Measurements from ENCODE around the gene SARS1. TPM values are rescaled to one million over a fixed set of nuclear protein-coding genes. Genes with fewer than 3 reads are reported as not detected.
A peak's percentile ranks its signal among the peaks of the same experiment; 100 is the strongest.

The SARS1 gene
- total RNA-seq, 1 experiment from 2014 or later = 154 TPM

DNA sequence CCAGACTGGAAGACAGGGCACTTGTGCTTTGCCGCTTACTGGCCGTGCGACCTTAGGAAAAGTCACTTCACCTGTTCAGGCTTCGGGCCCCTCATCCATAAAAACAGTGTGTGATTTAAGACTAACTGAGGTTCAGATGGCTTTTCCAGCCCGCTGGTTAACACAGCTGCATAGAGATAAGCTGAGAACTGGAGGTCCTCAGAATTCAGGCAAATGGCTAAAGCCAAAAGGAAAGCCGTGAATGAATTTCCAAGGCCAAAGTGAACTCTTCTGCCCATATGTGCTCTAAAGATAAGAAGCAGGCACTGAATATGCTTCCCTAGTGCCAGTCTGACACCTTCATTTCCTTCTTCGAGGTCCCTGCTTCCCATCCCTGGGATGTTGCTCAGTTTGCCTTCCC is 23.5 kb upstream of the SARS1 start:
- DNase-seq (ENCODE audit: low read depth) = no peak
- in situ Hi-C loops (cut with HindIII; ENCODE audit: low pct_unique_long_range_greater_than_20kb, low sequenced_read_pairs) = no loop called here

DNA sequence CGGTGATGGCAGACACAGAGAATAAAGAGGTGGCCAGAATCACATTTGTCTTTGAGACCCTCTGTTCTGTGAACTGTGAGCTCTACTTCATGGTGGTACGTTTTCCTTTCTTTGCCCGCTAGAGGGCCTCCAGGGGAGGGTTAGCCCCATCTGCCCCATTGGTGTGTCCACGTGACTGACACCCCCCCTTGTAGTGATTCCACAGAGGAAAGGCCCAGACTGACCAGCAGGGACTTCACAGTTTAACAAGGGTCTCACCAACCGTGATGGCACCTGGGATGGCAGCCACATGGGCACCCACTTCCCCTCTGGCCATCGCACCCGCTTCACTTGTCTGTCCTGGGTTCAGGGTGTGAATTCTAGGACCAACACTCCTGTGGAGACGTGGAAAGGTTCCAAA is 22.3 kb upstream of the SARS1 start:
- DNase-seq (ENCODE audit: low read depth) = no peak
- in situ Hi-C loops (cut with HindIII; ENCODE audit: low pct_unique_long_range_greater_than_20kb, low sequenced_read_pairs) = no loop called here

DNA sequence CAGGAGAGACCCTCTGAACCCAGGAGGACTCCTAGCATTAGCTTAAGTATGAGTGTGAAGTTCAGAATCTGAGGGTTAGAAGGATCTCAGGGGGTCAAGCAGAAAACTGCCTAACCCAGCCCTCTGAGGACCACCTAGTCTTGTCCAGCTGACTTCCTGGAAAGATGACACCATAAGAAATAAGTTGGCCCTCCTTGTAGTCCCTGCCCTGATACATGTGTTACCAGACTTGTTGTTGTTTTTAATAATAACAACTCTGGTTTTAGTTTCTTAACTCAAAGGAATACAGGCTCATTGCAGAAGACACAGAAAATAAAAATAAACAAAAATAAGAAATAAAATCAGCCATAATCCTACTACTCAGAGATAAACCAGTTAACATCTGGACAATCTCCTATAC is 21.8 kb upstream of the SARS1 start:
- in situ Hi-C loops (cut with HindIII; ENCODE audit: low pct_unique_long_range_greater_than_20kb, low sequenced_read_pairs) = no loop called here
- no peak for DNase-seq (ENCODE audit: low read depth)

DNA sequence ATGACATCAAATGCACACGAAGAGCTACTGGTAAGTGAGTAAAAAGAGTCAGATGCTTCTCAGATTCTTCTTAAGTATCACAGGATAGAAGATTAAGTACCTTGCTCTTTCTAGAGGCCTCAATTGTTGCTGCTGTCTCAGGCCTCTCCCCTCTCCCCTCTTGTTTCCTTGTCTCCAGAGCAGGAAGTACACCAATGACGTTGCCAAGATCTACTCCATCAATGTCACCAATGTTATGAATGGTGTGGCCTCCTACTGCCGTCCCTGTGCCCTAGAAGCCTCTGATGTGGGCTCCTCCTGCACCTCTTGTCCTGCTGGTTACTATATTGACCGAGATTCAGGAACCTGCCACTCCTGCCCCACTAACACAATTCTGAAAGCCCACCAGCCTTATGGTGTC is 21.3 kb upstream of the SARS1 start:
- DNase-seq (ENCODE audit: low read depth) = no peak
- in situ Hi-C loops (cut with HindIII; ENCODE audit: low pct_unique_long_range_greater_than_20kb, low sequenced_read_pairs) = no loop called here

DNA sequence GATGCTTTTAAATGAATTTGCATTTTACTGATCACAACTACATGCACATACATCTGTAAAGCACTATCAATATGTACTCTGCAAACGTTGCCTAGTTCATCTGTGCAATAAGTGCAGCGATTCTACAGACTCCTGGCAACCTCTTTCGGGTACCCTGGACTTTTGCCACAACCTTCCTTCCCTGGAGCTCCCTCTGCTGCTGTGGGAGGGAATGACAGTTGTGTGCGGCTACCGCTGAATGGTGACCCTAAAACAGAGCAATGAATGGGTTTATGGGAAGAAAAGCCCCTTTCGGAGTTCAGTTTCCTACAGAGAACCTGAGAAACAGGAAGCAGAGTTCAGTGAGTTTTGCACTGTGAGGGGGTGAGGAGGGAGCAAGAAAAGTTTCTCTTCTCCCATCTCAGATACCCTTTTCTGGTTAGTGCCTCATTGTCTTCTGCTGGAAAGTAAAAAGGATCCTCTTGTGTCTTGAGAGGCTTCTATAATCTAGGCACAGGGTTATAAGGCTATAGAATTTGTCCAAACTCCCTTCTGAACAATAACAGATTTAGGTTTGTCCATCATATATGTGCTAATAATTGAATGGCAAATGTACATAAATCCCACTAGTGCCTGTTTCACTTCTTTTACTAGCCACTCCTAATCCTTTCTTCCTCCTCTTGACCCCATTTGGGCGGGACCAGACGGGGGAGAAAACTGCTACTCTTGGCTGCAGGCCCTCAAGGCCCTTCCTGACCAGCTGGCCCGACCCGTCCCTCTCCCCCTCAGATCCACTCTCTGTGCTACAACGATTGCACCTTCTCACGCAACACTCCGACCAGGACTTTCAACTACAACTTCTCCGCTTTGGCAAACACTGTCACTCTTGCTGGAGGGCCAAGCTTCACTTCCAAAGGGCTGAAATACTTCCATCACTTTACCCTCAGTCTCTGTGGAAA is 19.8 kb upstream of the SARS1 start:
- no peak for DNase-seq (ENCODE audit: low read depth)
- in situ Hi-C loops (cut with HindIII; ENCODE audit: low pct_unique_long_range_greater_than_20kb, low sequenced_read_pairs) = no loop called here

DNA sequence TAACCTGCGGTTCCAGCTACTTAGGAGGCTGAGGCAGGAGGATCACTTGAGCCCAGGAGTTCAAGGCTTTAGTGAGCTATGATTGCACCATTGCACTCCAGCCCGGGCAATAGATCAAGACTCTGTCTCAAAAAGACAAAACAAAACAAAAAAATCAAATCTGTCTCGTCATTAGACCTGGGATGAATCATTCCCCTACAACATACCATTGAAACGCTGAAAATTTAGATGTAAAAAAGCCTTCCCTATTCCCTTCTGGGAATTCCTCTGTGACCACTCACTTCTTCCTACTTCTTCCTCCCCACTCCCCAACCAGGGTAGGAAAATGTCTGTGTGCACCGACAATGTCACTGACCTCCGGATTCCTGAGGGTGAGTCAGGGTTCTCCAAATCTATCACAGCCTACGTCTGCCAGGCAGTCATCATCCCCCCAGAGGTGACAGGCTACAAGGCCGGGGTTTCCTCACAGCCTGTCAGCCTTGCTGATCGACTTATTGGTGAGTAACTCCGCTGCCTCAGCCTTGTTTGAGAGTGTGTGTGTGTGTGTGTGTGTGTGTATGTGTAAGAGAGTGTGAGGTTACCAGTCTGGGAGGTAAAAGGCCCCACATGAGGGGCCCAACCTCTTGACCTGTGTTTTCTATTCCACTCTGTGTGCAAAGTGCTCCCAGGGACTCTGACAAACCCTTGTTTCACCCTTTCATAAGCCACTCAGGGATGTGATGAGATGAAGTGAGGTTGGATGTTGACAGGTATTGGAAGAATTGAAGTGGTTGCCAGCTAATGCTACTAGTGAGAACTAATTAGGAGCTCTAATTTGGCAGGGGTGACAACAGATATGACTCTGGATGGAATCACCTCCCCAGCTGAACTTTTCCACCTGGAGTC is 16.3 kb upstream of the SARS1 start:
- in situ Hi-C loops (cut with HindIII; ENCODE audit: low pct_unique_long_range_greater_than_20kb, low sequenced_read_pairs) = no loop called here
- peak; percentile 94 for DNase-seq (ENCODE audit: low read depth)

DNA sequence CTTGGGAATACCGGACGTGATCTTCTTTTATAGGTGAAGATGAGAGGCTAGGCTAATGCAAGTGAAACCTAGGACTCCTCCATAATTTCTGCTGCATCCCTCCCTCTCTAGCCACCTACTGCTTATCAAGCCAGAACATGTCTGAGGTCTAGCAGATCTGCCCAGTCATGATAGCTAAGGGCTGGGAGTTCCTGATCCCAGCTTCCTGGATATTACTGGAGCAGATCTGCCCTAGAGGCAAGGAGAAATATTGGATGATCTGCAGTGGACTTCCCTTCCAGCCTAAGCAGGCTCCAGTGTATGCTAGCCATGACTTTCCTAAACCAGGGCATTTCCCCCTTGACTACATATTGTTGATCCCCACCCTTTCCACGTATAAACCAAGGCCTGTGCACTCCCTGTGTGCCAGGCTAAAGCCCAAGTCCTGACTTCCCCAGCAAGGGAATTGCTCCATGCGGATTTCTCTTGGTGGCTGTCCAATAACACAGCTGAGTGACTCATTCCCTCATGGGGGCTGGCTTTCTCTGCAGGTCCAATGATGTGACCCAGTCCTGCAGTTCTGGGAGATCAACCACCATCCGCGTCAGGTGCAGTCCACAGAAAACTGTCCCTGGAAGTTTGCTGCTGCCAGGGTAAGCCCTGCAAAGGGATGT is 15.5 kb upstream of the SARS1 start:
- DNase-seq (ENCODE audit: low read depth) = peak; percentile 79
- in situ Hi-C loops (cut with HindIII; ENCODE audit: low pct_unique_long_range_greater_than_20kb, low sequenced_read_pairs) = no loop called here

DNA sequence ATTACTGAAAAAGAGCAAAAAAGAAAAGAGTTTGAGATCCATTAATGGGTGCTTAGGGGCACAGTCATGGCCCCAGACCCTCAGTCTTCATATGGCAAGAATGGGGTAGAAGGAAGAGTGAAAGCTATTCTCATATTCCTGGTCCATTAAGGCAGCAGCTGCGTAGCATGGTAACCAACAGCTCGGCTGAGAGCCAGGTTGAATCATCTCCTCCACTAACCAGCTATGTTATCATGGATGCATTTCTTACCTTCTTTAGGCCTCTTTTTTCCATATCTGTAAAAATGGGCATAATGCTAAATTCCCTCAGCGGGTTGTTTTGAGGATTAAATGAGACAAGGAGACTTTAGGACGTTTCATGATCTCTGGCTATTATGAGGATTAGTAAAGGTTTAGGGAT is 15.0 kb upstream of the SARS1 start:
- in situ Hi-C loops (cut with HindIII; ENCODE audit: low pct_unique_long_range_greater_than_20kb, low sequenced_read_pairs) = no loop called here
- no peak for DNase-seq (ENCODE audit: low read depth)

DNA sequence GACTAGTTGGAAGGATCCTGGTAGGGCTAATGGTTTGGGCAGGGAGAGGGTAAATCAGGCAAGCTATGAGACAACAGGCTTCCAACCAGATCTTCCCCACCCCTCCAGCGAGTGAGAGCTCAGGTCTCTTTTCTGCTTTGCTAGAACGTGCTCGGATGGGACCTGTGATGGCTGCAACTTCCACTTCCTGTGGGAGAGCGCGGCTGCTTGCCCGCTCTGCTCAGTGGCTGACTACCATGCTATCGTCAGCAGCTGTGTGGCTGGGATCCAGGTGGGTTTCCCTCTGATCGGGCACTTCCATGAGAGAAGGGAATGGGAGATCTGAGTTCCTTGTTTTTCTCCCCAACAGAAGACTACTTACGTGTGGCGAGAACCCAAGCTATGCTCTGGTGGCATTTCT is 14.0 kb upstream of the SARS1 start:
- no peak for DNase-seq (ENCODE audit: low read depth)
- in situ Hi-C loops (cut with HindIII; ENCODE audit: low pct_unique_long_range_greater_than_20kb, low sequenced_read_pairs) = no loop called here

DNA sequence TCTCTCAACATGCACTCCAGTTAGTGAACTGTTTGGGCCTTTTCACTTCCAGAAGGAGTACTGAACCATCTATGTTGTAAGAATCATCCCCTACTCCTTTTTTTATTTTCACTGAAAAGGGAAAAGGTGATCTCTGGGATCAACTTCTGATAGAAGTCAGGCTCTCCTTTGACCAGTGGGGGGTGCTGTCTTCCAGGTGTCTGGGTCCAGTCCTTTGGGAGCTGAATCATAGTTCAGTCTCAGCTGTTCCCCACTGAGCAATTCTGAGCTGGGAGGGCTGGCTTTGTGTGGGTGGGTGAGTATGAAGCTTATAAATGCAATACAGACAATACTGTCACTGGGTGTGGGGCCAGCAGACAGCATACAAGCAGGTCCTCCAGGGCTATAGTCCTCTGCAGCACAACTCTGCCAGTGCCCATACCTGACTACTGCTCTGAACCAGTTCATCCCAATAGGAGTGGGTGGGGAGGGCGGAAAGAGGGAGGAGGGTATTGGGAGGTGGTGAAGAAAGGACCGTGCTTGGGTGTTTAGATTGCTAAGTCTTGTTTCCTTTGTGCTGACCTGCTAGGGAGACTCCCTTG is 12.5 kb upstream of the SARS1 start:
- in situ Hi-C loops (cut with HindIII; ENCODE audit: low pct_unique_long_range_greater_than_20kb, low sequenced_read_pairs) = no loop called here
- DNase-seq (ENCODE audit: low read depth) = peak; percentile 43

DNA sequence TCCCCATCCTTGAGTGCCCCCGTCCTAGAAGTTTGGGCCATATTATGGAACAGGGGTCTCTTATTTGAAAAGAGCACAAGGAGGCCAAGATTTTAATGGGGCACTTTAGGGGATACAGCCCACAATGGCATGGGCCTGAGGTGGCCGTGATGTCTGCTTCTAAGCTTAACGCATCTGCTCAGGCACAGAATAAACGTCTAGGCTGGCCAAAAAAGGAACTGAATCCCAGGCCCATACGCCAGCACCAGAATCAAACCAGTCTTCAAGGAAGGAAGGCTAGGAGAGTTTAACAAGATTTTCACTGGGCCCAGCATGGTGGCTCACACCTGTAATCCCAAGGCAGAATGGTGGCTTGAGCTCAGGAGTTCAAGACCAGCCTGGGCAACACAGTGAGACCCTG is 9.2 kb upstream of the SARS1 start:
- in situ Hi-C loops (cut with HindIII; ENCODE audit: low pct_unique_long_range_greater_than_20kb, low sequenced_read_pairs) = no loop called here
- no peak for DNase-seq (ENCODE audit: low read depth)

DNA sequence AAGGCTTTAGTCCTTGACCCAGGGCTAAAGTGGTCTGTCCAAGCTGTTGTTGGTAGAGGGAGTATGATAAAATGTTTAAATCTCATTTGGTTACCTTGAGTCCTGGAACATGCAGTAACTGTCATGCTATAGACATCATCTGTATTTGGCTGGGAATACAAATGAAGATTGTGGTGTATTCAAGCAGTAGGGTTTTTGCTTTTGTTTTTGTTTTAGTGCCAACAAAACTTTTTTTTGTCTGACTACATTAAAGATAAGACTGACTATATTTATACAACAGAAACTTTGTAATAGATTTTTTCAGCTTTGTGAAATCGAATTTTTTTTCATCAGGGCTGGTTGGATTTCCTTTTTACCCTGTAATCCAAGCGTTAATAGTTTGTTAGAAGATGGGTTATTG is 7.4 kb upstream of the SARS1 start:
- no peak for DNase-seq (ENCODE audit: low read depth)
- in situ Hi-C loops (cut with HindIII; ENCODE audit: low pct_unique_long_range_greater_than_20kb, low sequenced_read_pairs) = no loop called here

DNA sequence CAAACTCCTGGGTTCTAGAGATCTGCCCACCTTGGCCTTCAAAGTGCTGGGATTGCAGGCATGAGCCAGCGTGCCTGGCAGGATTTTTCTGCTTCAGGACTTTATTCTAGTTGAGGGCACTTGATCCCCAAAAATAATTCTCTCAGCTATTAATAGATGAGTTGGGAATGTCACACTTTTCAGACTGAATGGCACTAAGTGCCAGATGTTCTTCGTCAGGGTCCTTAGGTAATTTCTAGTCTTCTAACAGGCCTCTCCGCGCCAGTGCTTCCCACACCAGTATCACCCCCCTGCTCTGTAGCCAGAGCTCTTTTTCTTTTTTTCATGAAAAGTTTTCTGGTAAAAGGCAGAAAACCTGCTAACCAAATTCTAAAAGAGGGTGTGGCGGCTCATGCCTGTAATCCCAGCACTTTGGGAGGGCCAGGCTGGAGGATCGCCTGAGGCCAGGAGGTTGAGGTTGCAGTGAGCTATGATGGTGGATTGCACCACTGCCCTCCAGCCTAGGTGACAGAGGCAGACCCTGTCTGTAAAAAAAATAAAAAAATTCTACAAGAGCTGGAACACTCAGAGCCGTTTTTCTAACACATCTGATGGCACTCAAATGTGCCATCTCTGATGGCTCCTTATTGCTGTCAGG is 6.1 kb upstream of the SARS1 start:
- in situ Hi-C loops (cut with HindIII; ENCODE audit: low pct_unique_long_range_greater_than_20kb, low sequenced_read_pairs) = no loop called here
- DNase-seq (ENCODE audit: low read depth) = no peak

DNA sequence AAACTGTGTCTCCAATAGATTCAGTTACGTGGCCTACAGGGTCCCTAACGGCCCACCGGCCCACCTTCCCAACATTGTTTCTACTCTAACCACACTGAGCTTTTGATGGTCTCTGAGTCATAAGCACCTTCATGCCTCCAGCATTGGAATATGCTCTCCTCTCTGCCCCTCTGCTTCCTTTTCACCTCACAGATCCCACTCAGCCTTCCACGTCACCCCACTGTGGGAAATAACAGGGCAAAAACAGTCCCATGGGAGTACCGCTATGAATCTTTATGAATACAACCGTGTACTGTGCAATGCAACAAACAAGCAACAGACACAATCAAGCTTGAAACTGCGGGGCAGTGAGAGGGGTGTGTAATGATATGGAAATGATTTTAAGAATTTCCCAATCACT is 5.3 kb upstream of the SARS1 start:
- in situ Hi-C loops (cut with HindIII; ENCODE audit: low pct_unique_long_range_greater_than_20kb, low sequenced_read_pairs) = no loop called here
- no peak for DNase-seq (ENCODE audit: low read depth)

DNA sequence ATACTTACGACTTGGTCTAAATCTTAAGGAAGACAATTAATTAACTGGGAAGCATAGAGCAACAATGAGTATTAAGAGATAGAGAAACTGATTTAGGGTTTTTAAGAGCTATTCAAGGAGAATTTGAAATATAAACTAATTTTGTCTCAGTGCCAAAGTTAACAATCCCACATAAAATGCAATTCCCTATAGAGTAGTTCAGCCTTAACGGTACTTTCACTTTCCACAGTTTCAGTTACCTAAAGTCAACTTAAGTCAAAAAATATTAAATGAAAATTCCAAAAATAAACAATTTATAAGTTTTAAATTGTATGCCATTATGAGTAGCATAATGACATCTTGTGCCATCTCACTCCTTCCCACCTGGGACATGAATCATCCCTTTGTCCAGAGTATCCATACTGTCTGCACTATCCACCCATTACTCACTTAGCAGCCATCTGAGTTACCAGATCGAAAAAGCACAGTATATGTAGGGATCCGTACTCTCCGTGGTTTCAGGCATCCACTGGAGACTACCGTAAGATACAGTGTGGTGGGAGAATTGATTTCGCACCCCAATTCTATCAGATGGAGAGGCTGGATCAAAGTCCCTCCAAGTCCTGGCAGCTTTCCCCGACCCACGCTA is 4.8 kb upstream of the SARS1 start:
- in situ Hi-C loops (cut with HindIII; ENCODE audit: low pct_unique_long_range_greater_than_20kb, low sequenced_read_pairs) = no loop called here
- no peak for DNase-seq (ENCODE audit: low read depth)

DNA sequence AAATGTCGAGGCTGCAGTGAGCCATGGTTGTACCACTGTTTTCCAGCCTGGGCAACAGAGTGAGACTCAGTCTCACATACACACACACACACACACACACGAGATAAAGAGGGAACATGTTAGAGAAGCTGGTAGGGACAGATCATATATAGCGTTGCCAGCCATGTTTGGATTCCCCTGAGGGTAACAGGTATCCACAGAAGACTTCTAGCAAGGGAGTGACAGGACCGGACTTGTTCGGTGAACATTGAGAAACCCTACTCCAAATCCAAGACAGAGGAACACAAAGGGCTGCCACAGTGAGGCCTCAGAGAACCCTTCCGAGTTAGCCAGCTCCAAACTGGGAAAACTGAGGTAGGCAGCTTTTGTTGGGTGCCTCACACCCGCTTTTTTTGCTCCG is 3.7 kb upstream of the SARS1 start:
- in situ Hi-C loops (cut with HindIII; ENCODE audit: low pct_unique_long_range_greater_than_20kb, low sequenced_read_pairs) = no loop called here
- DNase-seq (ENCODE audit: low read depth) = no peak

DNA sequence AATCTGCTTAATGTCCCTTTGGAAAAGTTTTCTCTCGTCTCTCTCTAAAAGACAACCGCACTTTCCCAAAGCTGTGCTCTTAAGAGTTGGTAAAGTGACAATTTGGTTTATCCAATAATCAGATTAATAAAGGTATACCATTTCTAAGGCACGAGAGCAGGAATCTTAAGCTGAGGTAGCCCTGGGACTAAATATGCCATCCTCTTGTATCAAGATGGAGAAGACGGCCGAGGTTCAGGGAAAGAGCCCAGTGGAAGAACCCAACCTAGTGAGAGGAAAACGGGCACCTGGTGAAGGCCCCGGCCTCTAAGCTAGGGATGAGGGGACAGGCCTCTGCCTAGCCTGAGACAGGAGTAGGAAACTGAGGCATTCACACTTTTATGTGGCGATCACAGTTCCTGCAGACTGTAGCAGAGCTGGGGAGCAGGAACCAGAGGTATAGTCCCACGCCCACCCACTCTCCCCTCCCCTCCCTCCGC is 334 bp upstream of the SARS1 start:
- in situ Hi-C loops (cut with HindIII; ENCODE audit: low pct_unique_long_range_greater_than_20kb, low sequenced_read_pairs) = no loop called here
- DNase-seq (ENCODE audit: low read depth) = no peak
